Raji (cell line): ENCODE measurements around the gene RIMKLB.

ENCODE experiments used
- POLR2A ChIP-seq: IDR thresholded peaks from 2 replicates; pipeline ENCODE4 v1.6.1; 2011; ENCODE audit warnings: low read depth, low read length, control low read depth; ENCODE audit not compliant: insufficient read depth

The RIMKLB gene

GRCh38 chr12:8681129-8681884 is 16.5 kb upstream of the RIMKLB start:
- no peak for TF ChIP-seq POLR2A

GRCh38 chr12:8685051-8685450 is 12.7 kb upstream of the RIMKLB start:
- no peak for TF ChIP-seq POLR2A

GRCh38 chr12:8687846-8688601 is 9.8 kb upstream of the RIMKLB start:
- peak; percentile 69 for TF ChIP-seq POLR2A

- no peak for TF ChIP-seq POLR2A
Measured at GRCh38 chr12:8689681-8690080, 8.1 kb upstream of the RIMKLB start.

GRCh38 chr12:8692573-8692972 is 5.2 kb upstream of the RIMKLB start:
- TF ChIP-seq POLR2A: no peak

GRCh38 chr12:8695116-8695515 is 2.7 kb upstream of the RIMKLB start:
- no peak for TF ChIP-seq POLR2A

GRCh38 chr12:8696442-8697090 is 1.2 kb upstream of the RIMKLB start:
- no peak for TF ChIP-seq POLR2A

GRCh38 chr12:8697120-8697475 is 693 bp upstream of the RIMKLB start:
- TF ChIP-seq POLR2A: no peak

GRCh38 chr12:8698132-8698851 is 501 bp downstream of the RIMKLB start:
- no peak for TF ChIP-seq POLR2A

- no peak for TF ChIP-seq POLR2A
Measured at GRCh38 chr12:8698879-8699278, 1.1 kb downstream of the RIMKLB start.

GRCh38 chr12:8699714-8700113 is 1.9 kb downstream of the RIMKLB start:
- TF ChIP-seq POLR2A: no peak

GRCh38 chr12:8701046-8701660 is 3.4 kb downstream of the RIMKLB start:
- TF ChIP-seq POLR2A: no peak

GRCh38 chr12:8702159-8702558 is 4.4 kb downstream of the RIMKLB start:
- TF ChIP-seq POLR2A: no peak

GRCh38 chr12:8709124-8709830 is 11.5 kb downstream of the RIMKLB start:
- TF ChIP-seq POLR2A: no peak
